HG02852 (cell line): Measurements from ENCODE around the gene SRP9.
"Not testable (repeated sequence)": the region's sequence is repeated elsewhere in the genome, so short reads cannot be mapped to it uniquely, and the experiment has no call there.

Experiments
- ATAC-seq: cut with Tn5 transposase; IDR thresholded peaks from one replicate; pipeline ENCODE4 v1.9.1; 2021; ENCODE audit warnings: mild to moderate bottlenecking, moderate library complexity; ENCODE audit not compliant: unreplicated experiment

Gene SRP9

GRCh38 chr1:225813214-225813964 lies 35.8 kb downstream of the SRP9 start:
- ATAC-seq = no peak

- no peak for ATAC-seq
Measured at GRCh38 chr1:225814381-225814780, 36.8 kb downstream of the SRP9 start.

- not testable (repeated sequence) for ATAC-seq
Measured at GRCh38 chr1:225815090-225815489, 37.5 kb downstream of the SRP9 start.

- ATAC-seq = no peak
Measured at GRCh38 chr1:225815526-225816178, 38.0 kb downstream of the SRP9 start.

GRCh38 chr1:225816643-225817538 lies 39.3 kb downstream of the SRP9 start:
- no peak for ATAC-seq

GRCh38 chr1:225817611-225818061 lies 40.0 kb downstream of the SRP9 start:
- no peak for ATAC-seq

GRCh38 chr1:225818229-225818628 lies 40.6 kb downstream of the SRP9 start:
- no peak for ATAC-seq

- ATAC-seq = no peak
Measured at GRCh38 chr1:225819346-225820192, 41.9 kb downstream of the SRP9 start.

- no peak for ATAC-seq
Measured at GRCh38 chr1:225820522-225821120, 43.0 kb downstream of the SRP9 start.

GRCh38 chr1:225822655-225823403 lies 45.2 kb downstream of the SRP9 start:
- no peak for ATAC-seq

- ATAC-seq = no peak
Measured at GRCh38 chr1:225823811-225824261, 46.2 kb downstream of the SRP9 start.

- no peak for ATAC-seq
Measured at GRCh38 chr1:225824533-225824941, 46.9 kb downstream of the SRP9 start.

- no peak for ATAC-seq
Measured at GRCh38 chr1:225825078-225825477, 47.5 kb downstream of the SRP9 start.

- no peak for ATAC-seq
Measured at GRCh38 chr1:225825607-225826007, 48.0 kb downstream of the SRP9 start.

GRCh38 chr1:225827076-225827475 lies 49.5 kb downstream of the SRP9 start:
- ATAC-seq = no peak

- no peak for ATAC-seq
Measured at GRCh38 chr1:225828706-225829345, 51.2 kb downstream of the SRP9 start.

- no peak for ATAC-seq
Measured at GRCh38 chr1:225830841-225831240, 53.2 kb downstream of the SRP9 start.

- no peak for ATAC-seq
Measured at GRCh38 chr1:225834417-225835329, 57.0 kb downstream of the SRP9 start.
